LNCAP (cell line): ENCODE measurements around the gene KIF26A.

Experiments used
- CTCF ChIP-seq: fragments of 450-650 bp; IDR thresholded peaks from 2 replicates; pipeline ENCODE4 v1.5.1; 2017; ENCODE audit warnings: mild to moderate bottlenecking

The KIF26A gene

GRCh38 chr14:104172880-104173279 is 34.5 kb downstream of the KIF26A start:
- TF ChIP-seq CTCF, result no peak

GRCh38 chr14:104174051-104174450 is 35.7 kb downstream of the KIF26A start:
- no peak for TF ChIP-seq CTCF

GRCh38 chr14:104175041-104175440 is 36.7 kb downstream of the KIF26A start:
- no peak for TF ChIP-seq CTCF

GRCh38 chr14:104175811-104176210 is 37.4 kb downstream of the KIF26A start:
- TF ChIP-seq CTCF, result no peak

GRCh38 chr14:104176611-104177010 is 38.2 kb downstream of the KIF26A start:
- no peak for TF ChIP-seq CTCF

GRCh38 chr14:104177411-104177810 is 39.0 kb downstream of the KIF26A start:
- TF ChIP-seq CTCF, result no peak

- TF ChIP-seq CTCF, result 0 out of 2 replicates have a peak, but pooled peaks have one; percentile 2
These were observed 39.9 kb downstream of the KIF26A start for GRCh38 chr14:104178279-104178678.

- TF ChIP-seq CTCF, result no peak
These were observed 40.7 kb downstream of the KIF26A start for GRCh38 chr14:104179126-104179525.
